RWPE2 (cell line): Measurements from ENCODE around the gene ACTBL2.

Source experiments
- ATAC-seq: fragments of 200-7000 bp; cut with Tn5 transposase; 3 replicates; pipeline ENCODE4 v1.9.1; 2021; ENCODE audit warnings: low read depth
- DNase-seq: peaks from one replicate; pipeline ENCODE4 v3.0.0-alpha.2; 2020; ENCODE audit warnings: low spot score
- H3K27ac ChIP-seq: fragments of 450-650 bp; 2 replicates; pipeline ENCODE4 v1.5.1; 2017; ENCODE audit warnings: mild to moderate bottlenecking; ENCODE audit not compliant: poor library complexity, severe bottlenecking
- H3K27me3 ChIP-seq: fragments of 250-450 bp; sonication (Bioruptor Pico); 2 replicates; pipeline ENCODE4 v1.5.1; 2021; ENCODE audit warnings: mild to moderate bottlenecking, moderate library complexity; ENCODE audit not compliant: insufficient read depth, poor library complexity, severe bottlenecking
- H3K36me3 ChIP-seq: fragments of 250-450 bp; sonication (Bioruptor Pico); 2 replicates; pipeline ENCODE4 v1.5.1; 2020; ENCODE audit warnings: low read depth, mild to moderate bottlenecking, moderate library complexity
- H3K4me1 ChIP-seq: fragments of 250-450 bp; sonication (Bioruptor Pico); 2 replicates; pipeline ENCODE4 v1.5.1; 2021; ENCODE audit warnings: mild to moderate bottlenecking, moderate library complexity; ENCODE audit not compliant: insufficient read depth, poor library complexity, severe bottlenecking
- H3K4me3 ChIP-seq: fragments of 250-450 bp; sonication (Bioruptor Pico); 2 replicates; pipeline ENCODE4 v1.5.1; 2021; ENCODE audit warnings: mild to moderate bottlenecking, moderate library complexity; ENCODE audit not compliant: severe bottlenecking
- H3K9me3 ChIP-seq: fragments of 250-450 bp; sonication (Bioruptor Pico); 2 replicates; pipeline ENCODE4 v1.5.1; 2021; ENCODE audit warnings: mild to moderate bottlenecking, moderate library complexity; ENCODE audit not compliant: severe bottlenecking
- TF ChIP-seq, protein P1 (sequence below): fragments of 450-650 bp; IDR thresholded peaks from one replicate; pipeline ENCODE4 v1.5.1; 2017; ENCODE audit warnings: mild to moderate bottlenecking, moderate library complexity; ENCODE audit not compliant: poor library complexity, severe bottlenecking

The ACTBL2 gene

DNA sequence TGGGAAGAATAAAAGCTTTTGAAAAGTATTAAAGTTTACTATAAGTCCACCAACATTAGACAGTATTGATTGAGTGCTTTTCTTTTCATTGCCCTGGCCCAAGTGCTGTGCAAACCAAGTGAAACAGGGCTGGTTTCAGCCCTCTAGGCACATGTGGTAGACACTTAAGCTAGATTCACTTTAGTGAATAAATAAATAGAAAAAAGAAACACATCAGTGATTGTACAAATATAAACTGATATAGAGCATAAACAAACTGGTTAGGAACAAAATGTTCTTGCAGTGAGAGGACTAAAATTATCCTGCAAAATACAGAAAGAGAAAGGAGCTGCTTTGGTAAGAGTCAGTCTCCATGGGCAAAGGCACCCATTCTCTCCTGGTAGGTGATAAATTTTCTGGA, 29.7 kb downstream of the ACTBL2 start:
- no peak overlapping the region for H3K4me3 ChIP-seq
- H3K27ac ChIP-seq: no peak overlapping the region
- H3K4me1 ChIP-seq: no peaks in the 10 kb centered on the region

DNA sequence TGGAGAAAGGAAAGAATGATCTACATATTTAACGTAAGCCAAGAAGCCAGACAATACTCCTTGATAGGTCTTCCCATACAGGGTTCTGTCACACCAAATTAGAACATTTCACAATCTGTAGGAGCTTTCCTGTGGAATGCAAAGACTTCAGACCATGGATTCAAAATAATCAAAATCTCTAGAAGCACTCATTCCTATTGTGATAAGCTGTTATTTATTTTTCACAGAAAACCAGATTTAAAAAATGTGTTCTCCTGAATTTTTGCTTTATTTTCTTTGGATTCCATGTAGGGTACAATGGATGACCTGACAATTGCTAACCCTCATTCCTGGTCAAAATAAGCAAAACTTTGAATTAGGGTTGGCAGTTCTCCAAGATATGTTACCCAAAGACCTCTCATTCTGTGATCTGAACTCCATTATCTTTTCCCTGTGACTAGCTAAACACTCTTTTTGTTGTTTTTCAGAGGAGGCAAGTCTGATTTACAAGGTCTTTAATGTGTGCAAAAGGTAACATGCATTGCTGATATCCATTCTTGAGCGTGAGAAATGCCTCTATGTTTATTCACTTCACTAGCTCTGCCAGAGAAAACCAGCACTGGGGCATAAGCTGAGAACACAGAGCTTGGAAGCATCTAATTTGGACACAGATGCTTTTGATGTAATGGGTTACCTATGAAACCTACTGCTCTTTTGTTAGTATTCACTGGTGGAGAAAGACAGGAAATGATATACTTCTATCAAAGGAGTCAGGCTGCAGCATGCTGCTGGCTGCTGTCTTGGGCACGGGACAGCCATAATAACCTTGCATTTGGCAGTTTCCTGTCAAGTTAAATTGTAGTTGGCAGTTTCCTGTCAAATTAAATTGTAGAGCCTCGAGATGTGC, 31.4 kb downstream of the ACTBL2 start:
- Histone ChIP-seq H3K36me3 (no peaks in the 10 kb centered on the region), H3K4me1 (no peaks in the 10 kb centered on the region), H3K9me3 (no peaks in the 10 kb centered on the region), H3K4me3 (no peak overlapping the region), H3K27me3 (no peaks in the 10 kb centered on the region), H3K27ac (no peak overlapping the region)
- TF ChIP-seq, protein P1, sequence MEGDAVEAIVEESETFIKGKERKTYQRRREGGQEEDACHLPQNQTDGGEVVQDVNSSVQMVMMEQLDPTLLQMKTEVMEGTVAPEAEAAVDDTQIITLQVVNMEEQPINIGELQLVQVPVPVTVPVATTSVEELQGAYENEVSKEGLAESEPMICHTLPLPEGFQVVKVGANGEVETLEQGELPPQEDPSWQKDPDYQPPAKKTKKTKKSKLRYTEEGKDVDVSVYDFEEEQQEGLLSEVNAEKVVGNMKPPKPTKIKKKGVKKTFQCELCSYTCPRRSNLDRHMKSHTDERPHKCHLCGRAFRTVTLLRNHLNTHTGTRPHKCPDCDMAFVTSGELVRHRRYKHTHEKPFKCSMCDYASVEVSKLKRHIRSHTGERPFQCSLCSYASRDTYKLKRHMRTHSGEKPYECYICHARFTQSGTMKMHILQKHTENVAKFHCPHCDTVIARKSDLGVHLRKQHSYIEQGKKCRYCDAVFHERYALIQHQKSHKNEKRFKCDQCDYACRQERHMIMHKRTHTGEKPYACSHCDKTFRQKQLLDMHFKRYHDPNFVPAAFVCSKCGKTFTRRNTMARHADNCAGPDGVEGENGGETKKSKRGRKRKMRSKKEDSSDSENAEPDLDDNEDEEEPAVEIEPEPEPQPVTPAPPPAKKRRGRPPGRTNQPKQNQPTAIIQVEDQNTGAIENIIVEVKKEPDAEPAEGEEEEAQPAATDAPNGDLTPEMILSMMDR: no peak
- ATAC-seq (peak; percentile 45; the same call in 2 of the 3 replicates), DNase-seq (no peak)

More for the DNA sequence above, 29.7 kb downstream of the ACTBL2 start:
- DNase-seq (no peak), ATAC-seq (no peak)
- Histone ChIP-seq H3K36me3 (no peaks in the 10 kb centered on the region), H3K9me3 (no peaks in the 10 kb centered on the region), H3K27me3 (no peaks in the 10 kb centered on the region)
- TF ChIP-seq, protein P1: no peak

DNA sequence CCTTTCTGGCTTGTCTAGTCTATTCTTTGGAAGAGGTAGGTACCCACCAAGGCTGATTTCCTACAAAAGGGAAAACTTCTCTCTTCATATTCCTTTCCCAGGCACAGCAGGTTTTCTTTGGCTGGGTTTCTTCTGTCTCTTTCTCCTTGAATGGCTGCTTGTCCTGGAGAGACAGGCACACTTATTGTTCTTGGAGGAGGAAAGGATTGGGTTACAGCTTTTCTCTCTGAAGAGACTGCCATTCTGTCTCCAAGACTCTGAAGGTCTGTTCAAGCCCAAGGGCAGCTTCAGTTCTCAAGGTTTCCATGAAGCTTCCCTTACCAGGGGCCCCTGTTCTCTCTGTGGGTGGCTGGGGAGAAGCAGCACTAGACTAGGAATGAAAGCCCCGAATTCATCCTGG, 33.9 kb downstream of the ACTBL2 start:
- Histone ChIP-seq H3K4me3 (no peak overlapping the region), H3K36me3 (no peaks in the 10 kb centered on the region), H3K27ac (no peak overlapping the region), H3K4me1 (no peaks in the 10 kb centered on the region), H3K27me3 (no peaks in the 10 kb centered on the region), H3K9me3 (no peaks in the 10 kb centered on the region)
- TF ChIP-seq, protein P1: no peak
- ATAC-seq: no peak
- no peak for DNase-seq

DNA sequence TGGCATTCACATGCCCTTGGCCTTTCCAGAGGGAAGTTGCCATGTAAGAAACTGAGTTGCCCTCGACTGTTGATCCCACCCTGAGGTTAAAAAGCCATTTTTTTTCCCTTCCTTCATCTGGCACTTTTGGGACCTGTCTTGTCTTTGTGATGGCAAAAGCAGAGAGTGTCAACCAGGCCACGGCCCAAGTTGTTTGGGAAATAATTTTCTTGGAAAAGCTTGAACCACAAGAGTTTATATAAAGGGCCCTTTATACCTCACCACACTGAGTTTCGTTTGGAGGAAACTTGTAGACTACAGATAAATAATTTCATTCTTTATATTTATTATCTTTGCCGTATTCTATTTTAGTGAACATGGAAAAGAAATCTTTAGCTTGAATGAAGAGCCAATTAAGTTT, 34.3 kb downstream of the ACTBL2 start:
- H3K4me3 ChIP-seq: no peak overlapping the region
- no peak for DNase-seq
- no peaks in the 10 kb centered on the region for H3K9me3 ChIP-seq
- no peaks in the 10 kb centered on the region for H3K4me1 ChIP-seq
- no peak overlapping the region for H3K27ac ChIP-seq
- TF ChIP-seq, protein P1: no peak
- H3K27me3 ChIP-seq: no peaks in the 10 kb centered on the region
- no peak for ATAC-seq
- H3K36me3 ChIP-seq: no peaks in the 10 kb centered on the region

DNA sequence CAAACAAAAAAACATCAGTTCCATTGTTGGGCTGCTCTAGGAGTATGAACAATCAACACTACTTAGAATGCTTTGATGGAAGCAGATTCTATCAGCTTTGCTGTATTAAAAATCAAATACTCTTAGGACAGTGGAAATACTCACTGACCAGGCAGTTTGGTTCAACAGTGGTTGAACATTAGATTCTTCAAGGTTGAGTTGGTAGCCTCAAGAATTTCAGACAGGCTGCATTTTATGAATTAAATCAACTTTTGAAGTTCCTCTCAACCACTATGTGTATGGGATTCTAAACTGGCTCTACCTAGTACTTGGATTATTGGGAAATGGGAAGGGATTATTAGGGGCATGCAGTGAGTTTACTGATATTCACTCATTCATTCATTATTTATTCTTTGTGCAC, 35.0 kb downstream of the ACTBL2 start:
- Histone ChIP-seq H3K4me1 (peaks cover 1% of the 10 kb centered on the region), H3K36me3 (no peaks in the 10 kb centered on the region), H3K4me3 (no peak overlapping the region), H3K27ac (no peak overlapping the region), H3K27me3 (no peaks in the 10 kb centered on the region), H3K9me3 (no peaks in the 10 kb centered on the region)
- ATAC-seq (no peak), DNase-seq (no peak)
- TF ChIP-seq, protein P1: no peak
